ENCODE results near the gene RAB33B. TPM values are rescaled to one million over a fixed set of nuclear protein-coding genes. Genes with fewer than 3 reads are reported as not detected.
"Not testable (repeated sequence)": the region's sequence is repeated elsewhere in the genome, so short reads cannot be mapped to it uniquely, and the experiment has no call there.

The RAB33B gene
- total RNA-seq, 2 donors from 2014 or later: 4.0 to 10.1 TPM

- peaks cover 30% of the 10 kb centered on the region for H3K4me1 ChIP-seq
- H3K9me3 ChIP-seq: no peaks in the 10 kb centered on the region
- H3K27ac ChIP-seq: no peak overlapping the region
- H3K27me3 ChIP-seq: no peaks in the 10 kb centered on the region
- ATAC-seq (no peak), DNase-seq (no peak)
- intact Hi-C loops (cut with DNase I): no loop called here
- no peak for TF ChIP-seq CTCF (IDR thresholded peaks at IDR 0.05)
- TF ChIP-seq POLR2A (IDR thresholded peaks at IDR 0.05): no peak
- H3K36me3 ChIP-seq (replicated peaks in 1 of 2; ENCODE audit: insufficient read depth in 1 of 2, low read depth in 2 of 2): no peaks in the 10 kb centered on the region
- 70 to 89% methylated on average over 4 of the region's 4 CpGs for WGBS, 2 donors
- no peak overlapping the region for H3K4me3 ChIP-seq
Measured at GRCh38 chr4:139465922-139466321, 12.0 kb downstream of the RAB33B start.

GRCh38 chr4:139468756-139469155 is 14.8 kb downstream of the RAB33B start:
- H3K36me3 ChIP-seq (replicated peaks in 1 of 2; ENCODE audit: insufficient read depth in 1 of 2, low read depth in 2 of 2); H3K9me3 ChIP-seq; ATAC-seq; DNase-seq; intact Hi-C loops (cut with DNase I); H3K27me3 ChIP-seq; H3K4me3 ChIP-seq: not testable (repeated sequence)
- peaks cover 35% of the 10 kb centered on the region for H3K4me1 ChIP-seq
- peak overlapping the region in 1 of 4 donors; percentile 42 for H3K27ac ChIP-seq

GRCh38 chr4:139469216-139469615 is 15.3 kb downstream of the RAB33B start:
- DNase-seq (no peak), ATAC-seq (no peak)
- Histone ChIP-seq H3K9me3 (peaks cover 0 to 6% (median 0%) of the 10 kb centered on the region in 3 donors), H3K36me3 (replicated peaks in 1 of 2; ENCODE audit: insufficient read depth in 1 of 2, low read depth in 2 of 2) (peaks cover 0 to 5% of the 10 kb centered on the region in 2 donors), H3K4me3 (no peak overlapping the region), H3K4me1 (peaks cover 35% of the 10 kb centered on the region), H3K27me3 (no peaks in the 10 kb centered on the region), H3K27ac (peak overlapping the region in 2 of 4 donors; percentile 26 to 42)
- TF ChIP-seq CTCF (IDR thresholded peaks at IDR 0.05): no peak
- 75 to 81% methylated on average over 2 of the region's 2 CpGs for WGBS, 2 donors
- intact Hi-C loops (cut with DNase I): no loop called here

GRCh38 chr4:139469869-139470268 is 15.9 kb downstream of the RAB33B start:
- peaks cover 0 to 6% (median 0%) of the 10 kb centered on the region in 3 donors for H3K9me3 ChIP-seq
- TF ChIP-seq CTCF (IDR thresholded peaks at IDR 0.05): peak in 4 of 7 experiments; percentile 9 to 24 (median 12)
- TF ChIP-seq POLR2A (IDR thresholded peaks at IDR 0.05): peak in 1 of 3 donors; percentile 23
- peak; percentile 84 for ATAC-seq
- peaks cover 0 to 5% of the 10 kb centered on the region in 2 donors for H3K36me3 ChIP-seq (replicated peaks in 1 of 2; ENCODE audit: insufficient read depth in 1 of 2, low read depth in 2 of 2)
- intact Hi-C loops (cut with DNase I): no loop called here
- H3K27me3 ChIP-seq: no peaks in the 10 kb centered on the region
- peaks cover 35% of the 10 kb centered on the region for H3K4me1 ChIP-seq
- H3K4me3 ChIP-seq: no peak overlapping the region
- DNase-seq: peak; percentile 65 to 78 (median 72)
- 30 to 50% methylated on average over 1 of the region's 1 CpG for WGBS, 2 donors
- H3K27ac ChIP-seq: peak overlapping the region; percentile 30 to 63 (median 48)

GRCh38 chr4:139470295-139470694 is 16.4 kb downstream of the RAB33B start:
- Histone ChIP-seq H3K27me3 (no peaks in the 10 kb centered on the region), H3K27ac (peak overlapping the region; percentile 30 to 63 (median 48)), H3K4me1 (peaks cover 35% of the 10 kb centered on the region), H3K36me3 (replicated peaks in 1 of 2; ENCODE audit: insufficient read depth in 1 of 2, low read depth in 2 of 2) (peaks cover 0 to 5% of the 10 kb centered on the region in 2 donors), H3K9me3 (peaks cover 0 to 6% (median 0%) of the 10 kb centered on the region in 3 donors), H3K4me3 (no peak overlapping the region)
- DNase-seq: no peak
- TF ChIP-seq POLR2A (IDR thresholded peaks at IDR 0.05): no peak
- TF ChIP-seq CTCF (IDR thresholded peaks at IDR 0.05): no peak
- intact Hi-C loops (cut with DNase I): no loop called here
- peak; percentile 41 for ATAC-seq
